PC-9 (cell line): Measurements from ENCODE around the gene ZDHHC5. TPM values are rescaled to one million over a fixed set of nuclear protein-coding genes. Genes with fewer than 3 reads are reported as not detected.
"Not testable (repeated sequence)": the region's sequence is repeated elsewhere in the genome, so short reads cannot be mapped to it uniquely, and the experiment has no call there.

ENCODE experiments used
- BruUV-seq: library from RNA; stranded (reverse); fragments of 400-500 nt; replicated peaks from 2 replicates; lab custom pipeline; 2021; lab: Mats Ljungman, UMichigan
- CTCF ChIA-PET: fragments of 300-600 bp; sonication (Branson Sonifier 250); formaldehyde crosslinking; loops from one replicate; lab custom pipeline; 2022; ENCODE audit warnings: antibody characterized with exemption; lab: Charles Lee
- POLR2A ChIA-PET: fragments of 300-600 bp; sonication (Branson Sonifier 250); formaldehyde crosslinking; loops from one replicate; lab custom pipeline; 2022; ENCODE audit warnings: antibody characterized with exemption; ENCODE audit not compliant: unreplicated experiment; lab: Charles Lee
- DNase-seq, 2 experiments: peaks; one replicate each; pipeline versions ENCODE4 v3.0.0 to v3.0.0-alpha.2; 2015 to 2022; ENCODE audit warnings: mixed read lengths in 1 of 2
- H2AFZ ChIP-seq: fragments of 200-600 bp; sonication (generic); 2 replicates; pipeline ENCODE4 v1.8.1; 2017; ENCODE audit warnings: antibody characterized with exemption
- H3F3A ChIP-seq: fragments of 200-600 bp; sonication (generic); 2 replicates; pipeline ENCODE4 v1.8.1; 2017; ENCODE audit warnings: antibody characterized with exemption, mild to moderate bottlenecking, low read depth; ENCODE audit not compliant: insufficient read depth
- H3K27ac ChIP-seq: fragments of 200-600 bp; sonication (generic); 2 replicates; pipeline ENCODE4 v1.6.1; 2016; ENCODE audit warnings: mixed run types
- H3K27me3 ChIP-seq: fragments of 200-600 bp; sonication (generic); 2 replicates; pipeline ENCODE4 v1.6.1; 2016; ENCODE audit warnings: low read depth, mixed run types; ENCODE audit not compliant: insufficient read depth
- H3K36me3 ChIP-seq: fragments of 200-600 bp; sonication (generic); 2 replicates; pipeline ENCODE4 v1.6.1; 2016; ENCODE audit warnings: low read depth, mixed run types
- H3K4me1 ChIP-seq: fragments of 200-600 bp; sonication (generic); replicated peaks from 2 replicates; pipeline ENCODE4 v1.6.1; 2016; ENCODE audit warnings: mixed run types; ENCODE audit not compliant: insufficient read depth
- H3K4me2 ChIP-seq: fragments of 200-600 bp; sonication (generic); 2 replicates; pipeline ENCODE4 v1.6.1; 2017; ENCODE audit warnings: mixed run types
- H3K4me3 ChIP-seq: fragments of 200-600 bp; sonication (generic); 2 replicates; pipeline ENCODE4 v1.6.1; 2016; ENCODE audit warnings: mixed run types
- H3K79me2 ChIP-seq: fragments of 200-600 bp; sonication (generic); 2 replicates; pipeline ENCODE4 v1.6.1; 2017; ENCODE audit warnings: low read depth, mixed run types
- H3K9me2 ChIP-seq: fragments of 200-600 bp; sonication (generic); 2 replicates; pipeline ENCODE4 v1.8.1; 2017; ENCODE audit warnings: mild to moderate bottlenecking; ENCODE audit not compliant: insufficient read depth
- H3K9me3 ChIP-seq: fragments of 200-600 bp; sonication (generic); 2 replicates; pipeline ENCODE4 v1.8.1; 2016; ENCODE audit warnings: low read depth; ENCODE audit not compliant: insufficient read depth
- H4K20me1 ChIP-seq: fragments of 200-600 bp; sonication (generic); 2 replicates; pipeline ENCODE4 v1.8.1; 2017; ENCODE audit not compliant: insufficient read depth
- CTCF ChIP-seq: fragments of 200-600 bp; sonication (generic); conservative IDR thresholded peaks from 2 replicates; pipeline ENCODE4 v1.6.1; 2017; ENCODE audit warnings: mixed run types, antibody characterized with exemption, mild to moderate bottlenecking, moderate library complexity
- EZH2 ChIP-seq: fragments of 200-600 bp; sonication (generic); IDR thresholded peaks from 2 replicates; pipeline ENCODE4 v1.8.0; 2017; ENCODE audit warnings: antibody characterized with exemption, low read depth
- intact Hi-C: fragments of 100-400 bp; cut with micrococcal nuclease; formaldehyde crosslinking; loops from one replicate; pipeline ENCODE4 v1.10.0; 2022; ENCODE audit not compliant: unreplicated experiment
- total RNA-seq: library from RNA; stranded (reverse); gene quantifications from 2 replicates; pipeline ENCODE4 v1.2.3, GENCODE V29; 2021

ZDHHC5 gene
- total RNA-seq, 1 experiment from 2014 or later = 94.2 TPM

GRCh38 chr11:57703341-57703740 lies 35.4 kb downstream of the ZDHHC5 start:
- no peak for DNase-seq
- Histone ChIP-seq H3K27ac (no peak overlapping the region), H3K4me2 (no peak overlapping the region), H3K4me1 (no peaks in the 10 kb centered on the region), H3F3A (peaks cover 54% of the 10 kb centered on the region), H3K79me2 (peaks cover 4% of the 10 kb centered on the region; the same call in 1 of the 2 replicates), H3K9me3 (no peaks in the 10 kb centered on the region), H3K27me3 (no peaks in the 10 kb centered on the region), H3K4me3 (no peak overlapping the region), H3K36me3 (peaks cover 35% of the 10 kb centered on the region), H2AFZ (no peak overlapping the region), H3K9me2 (no peaks in the 10 kb centered on the region), H4K20me1 (peaks cover 5% of the 10 kb centered on the region; the same call in 1 of the 2 replicates)
- BruUV-seq = TSS peak; percentile 5
- no peak for TF ChIP-seq EZH2
- TF ChIP-seq CTCF = no peak
- ChIA-PET POLR2A (interaction anchor here (0.6 kb wide), 2 partner anchors 31 to 81 kb away, joined by 9 to 46 read pairs; no protein-coding TSS in a partner anchor), CTCF (interaction anchor here (0.6 kb wide), 1 partner anchor 33 kb away, joined by 8 read pairs; no protein-coding TSS in a partner anchor)
- intact Hi-C loops = no loop called here

GRCh38 chr11:57704932-57705331 lies 37.0 kb downstream of the ZDHHC5 start:
- Histone ChIP-seq H3K9me2 (no peaks in the 10 kb centered on the region), H3F3A (peaks cover 47% of the 10 kb centered on the region), H3K4me2 (no peak overlapping the region), H4K20me1 (no peaks in the 10 kb centered on the region; the same call in 1 of the 2 replicates), H3K79me2 (peaks cover 11% of the 10 kb centered on the region), H3K27me3 (no peaks in the 10 kb centered on the region), H3K9me3 (no peaks in the 10 kb centered on the region), H3K4me1 (no peaks in the 10 kb centered on the region), H3K36me3 (peaks cover 28% of the 10 kb centered on the region), H3K4me3 (no peak overlapping the region), H2AFZ (no peak overlapping the region), H3K27ac (no peak overlapping the region)
- no TSS peak for BruUV-seq
- ChIA-PET CTCF (interaction anchor here (1.1 kb wide), 1 partner anchor 29 kb away, joined by 11 read pairs; no protein-coding TSS in a partner anchor), POLR2A (interaction anchor here (0.7 kb wide), 1 partner anchor 21 kb away, joined by 5 read pairs; no protein-coding TSS in a partner anchor)
- intact Hi-C loops = no loop called here
- TF ChIP-seq CTCF = no peak
- TF ChIP-seq EZH2 = no peak
- DNase-seq = no peak

GRCh38 chr11:57705432-57705831 lies 37.5 kb downstream of the ZDHHC5 start:
- DNase-seq, H3K4me1 ChIP-seq, H3K9me3 ChIP-seq, H3K4me2 ChIP-seq, H3K27me3 ChIP-seq, H3K4me3 ChIP-seq, H3K27ac ChIP-seq, H3K9me2 ChIP-seq, H2AFZ ChIP-seq, intact Hi-C loops, BruUV-seq, H4K20me1 ChIP-seq: not testable (repeated sequence)
- Histone ChIP-seq H3F3A (peaks cover 45% of the 10 kb centered on the region), H3K79me2 (peaks cover 16% of the 10 kb centered on the region), H3K36me3 (peaks cover 28% of the 10 kb centered on the region)
- ChIA-PET CTCF (interaction anchor here (1.1 kb wide), 1 partner anchor 28 kb away, joined by 11 read pairs; no protein-coding TSS in a partner anchor), POLR2A (interaction anchor here (0.7 kb wide), 1 partner anchor 22 kb away, joined by 5 read pairs; no protein-coding TSS in a partner anchor)
